ENCODE data around the gene CHST9. TPM values are rescaled to one million over a fixed set of nuclear protein-coding genes. Genes with fewer than 3 reads are reported as not detected.
"Not testable (repeated sequence)": the region's sequence is repeated elsewhere in the genome, so short reads cannot be mapped to it uniquely, and the experiment has no call there.

Gene CHST9
- polyA plus RNA-seq, 1 donor from 2014 or later = 0.32 TPM

- Histone ChIP-seq H4K20me1 (ENCODE audit: insufficient read depth) (no peaks in the 10 kb centered on the region), H3F3A (ENCODE audit: insufficient read depth, low read length, poor library complexity, severe bottlenecking) (no peaks in the 10 kb centered on the region), H3K27me3 (ENCODE audit: insufficient read depth, low read depth, low read length) (no peaks in the 10 kb centered on the region), H3K79me2 (replicated peaks; ENCODE audit: insufficient read depth, low read length) (no peaks in the 10 kb centered on the region), H3K4me3 (ENCODE audit: low read length) (no peak overlapping the region), H3K9ac (ENCODE audit: low read length) (no peak overlapping the region), H3K36me3 (ENCODE audit: insufficient read depth, low read length) (no peaks in the 10 kb centered on the region), H3K9me3 (ENCODE audit: low read length) (no peaks in the 10 kb centered on the region), H3K27ac (ENCODE audit: low read length) (no peak overlapping the region), H3K4me2 (ENCODE audit: low read length) (no peak overlapping the region), H3K9me2 (ENCODE audit: insufficient read depth, low read length) (no peaks in the 10 kb centered on the region), H2AFZ (ENCODE audit: low read depth, low read length) (no peak overlapping the region)
- TF ChIP-seq RAD21 (conservative IDR thresholded peaks at IDR 0.05) = no peak
- TF ChIP-seq EZH2 (IDR thresholded peaks at IDR 0.05; ENCODE audit: borderline replicate concordance, insufficient read depth, low read length, poor library complexity, severe bottlenecking) = no peak
- TF ChIP-seq SMC3 (conservative IDR thresholded peaks at IDR 0.05; ENCODE audit: poor library complexity) = no peak
- no peak for TF ChIP-seq REST (IDR thresholded peaks at IDR 0.05; ENCODE audit: borderline replicate concordance)
- TF ChIP-seq POLR2AphosphoS5 (IDR thresholded peaks at IDR 0.05) = no peak
- TF ChIP-seq, protein P1, sequence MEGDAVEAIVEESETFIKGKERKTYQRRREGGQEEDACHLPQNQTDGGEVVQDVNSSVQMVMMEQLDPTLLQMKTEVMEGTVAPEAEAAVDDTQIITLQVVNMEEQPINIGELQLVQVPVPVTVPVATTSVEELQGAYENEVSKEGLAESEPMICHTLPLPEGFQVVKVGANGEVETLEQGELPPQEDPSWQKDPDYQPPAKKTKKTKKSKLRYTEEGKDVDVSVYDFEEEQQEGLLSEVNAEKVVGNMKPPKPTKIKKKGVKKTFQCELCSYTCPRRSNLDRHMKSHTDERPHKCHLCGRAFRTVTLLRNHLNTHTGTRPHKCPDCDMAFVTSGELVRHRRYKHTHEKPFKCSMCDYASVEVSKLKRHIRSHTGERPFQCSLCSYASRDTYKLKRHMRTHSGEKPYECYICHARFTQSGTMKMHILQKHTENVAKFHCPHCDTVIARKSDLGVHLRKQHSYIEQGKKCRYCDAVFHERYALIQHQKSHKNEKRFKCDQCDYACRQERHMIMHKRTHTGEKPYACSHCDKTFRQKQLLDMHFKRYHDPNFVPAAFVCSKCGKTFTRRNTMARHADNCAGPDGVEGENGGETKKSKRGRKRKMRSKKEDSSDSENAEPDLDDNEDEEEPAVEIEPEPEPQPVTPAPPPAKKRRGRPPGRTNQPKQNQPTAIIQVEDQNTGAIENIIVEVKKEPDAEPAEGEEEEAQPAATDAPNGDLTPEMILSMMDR (IDR thresholded peaks at IDR 0.05; ENCODE audit: poor library complexity, severe bottlenecking) = no peak
- no peak for TF ChIP-seq TAF1 (IDR thresholded peaks at IDR 0.05; ENCODE audit: low read depth)
- no peak for TF ChIP-seq EP300 (conservative IDR thresholded peaks at IDR 0.05; ENCODE audit: poor library complexity, severe bottlenecking)
- no peak for TF ChIP-seq MXI1 (conservative IDR thresholded peaks at IDR 0.05; ENCODE audit: poor library complexity, severe bottlenecking)
Observed at GRCh38 chr18:27094621-27095020, 90.5 kb downstream of the CHST9 start.

DNA sequence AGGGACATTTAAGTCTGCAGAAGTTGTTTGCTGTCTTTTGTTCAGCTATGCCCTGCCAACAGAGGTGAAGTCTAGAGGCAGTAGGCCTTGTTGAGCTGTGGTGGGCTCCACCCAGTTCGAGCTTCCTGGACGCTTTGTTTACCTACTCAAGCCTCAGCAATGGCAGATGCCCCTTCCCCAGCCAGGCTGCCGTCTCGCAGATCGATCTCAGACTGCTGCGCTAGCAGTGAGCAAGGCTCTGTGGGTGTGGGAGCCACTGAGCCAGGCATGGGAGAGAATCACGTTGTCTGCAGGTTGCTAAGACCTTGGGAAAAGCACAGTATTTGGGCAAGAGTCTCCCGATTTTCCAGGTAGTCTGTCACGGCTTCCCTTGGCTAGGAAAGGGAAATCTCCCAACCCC is 91.8 kb downstream of the CHST9 start:
- not testable (repeated sequence) for H3K9me2 ChIP-seq (ENCODE audit: insufficient read depth, low read length); H4K20me1 ChIP-seq (ENCODE audit: insufficient read depth); H2AFZ ChIP-seq (ENCODE audit: low read depth, low read length); H3K4me3 ChIP-seq (ENCODE audit: low read length); H3K79me2 ChIP-seq (replicated peaks; ENCODE audit: insufficient read depth, low read length); H3K9me3 ChIP-seq (ENCODE audit: low read length); H3K9ac ChIP-seq (ENCODE audit: low read length); H3K36me3 ChIP-seq (ENCODE audit: insufficient read depth, low read length); H3F3A ChIP-seq (ENCODE audit: insufficient read depth, low read length, poor library complexity, severe bottlenecking); H3K27ac ChIP-seq (ENCODE audit: low read length); H3K27me3 ChIP-seq (ENCODE audit: insufficient read depth, low read depth, low read length); H3K4me2 ChIP-seq (ENCODE audit: low read length)

GRCh38 chr18:27081701-27082100 is 103.4 kb downstream of the CHST9 start:
- TF ChIP-seq POLR2AphosphoS5 (IDR thresholded peaks at IDR 0.05) = no peak
- TF ChIP-seq, protein P1 (IDR thresholded peaks at IDR 0.05; ENCODE audit: poor library complexity, severe bottlenecking) = no peak
- no peaks in the 10 kb centered on the region for H4K20me1 ChIP-seq (ENCODE audit: insufficient read depth)
- no peaks in the 10 kb centered on the region for H3K9me2 ChIP-seq (ENCODE audit: insufficient read depth, low read length)
- no peak overlapping the region for H3K4me3 ChIP-seq (ENCODE audit: low read length)
- no peaks in the 10 kb centered on the region for H3F3A ChIP-seq (ENCODE audit: insufficient read depth, low read length, poor library complexity, severe bottlenecking)
- no peaks in the 10 kb centered on the region for H3K27me3 ChIP-seq (ENCODE audit: insufficient read depth, low read depth, low read length)
- H2AFZ ChIP-seq (ENCODE audit: low read depth, low read length) = no peak overlapping the region
- no peaks in the 10 kb centered on the region for H3K79me2 ChIP-seq (replicated peaks; ENCODE audit: insufficient read depth, low read length)
- H3K4me2 ChIP-seq (ENCODE audit: low read length) = no peak overlapping the region
- H3K9me3 ChIP-seq (ENCODE audit: low read length) = no peaks in the 10 kb centered on the region
- H3K9ac ChIP-seq (ENCODE audit: low read length) = no peak overlapping the region
- H3K27ac ChIP-seq (ENCODE audit: low read length) = no peak overlapping the region
- H3K36me3 ChIP-seq (ENCODE audit: insufficient read depth, low read length) = no peaks in the 10 kb centered on the region

Data from neural cell (in vitro differentiated cells).